Measurements from ENCODE around the gene TNP2.

Gene TNP2

DNA sequence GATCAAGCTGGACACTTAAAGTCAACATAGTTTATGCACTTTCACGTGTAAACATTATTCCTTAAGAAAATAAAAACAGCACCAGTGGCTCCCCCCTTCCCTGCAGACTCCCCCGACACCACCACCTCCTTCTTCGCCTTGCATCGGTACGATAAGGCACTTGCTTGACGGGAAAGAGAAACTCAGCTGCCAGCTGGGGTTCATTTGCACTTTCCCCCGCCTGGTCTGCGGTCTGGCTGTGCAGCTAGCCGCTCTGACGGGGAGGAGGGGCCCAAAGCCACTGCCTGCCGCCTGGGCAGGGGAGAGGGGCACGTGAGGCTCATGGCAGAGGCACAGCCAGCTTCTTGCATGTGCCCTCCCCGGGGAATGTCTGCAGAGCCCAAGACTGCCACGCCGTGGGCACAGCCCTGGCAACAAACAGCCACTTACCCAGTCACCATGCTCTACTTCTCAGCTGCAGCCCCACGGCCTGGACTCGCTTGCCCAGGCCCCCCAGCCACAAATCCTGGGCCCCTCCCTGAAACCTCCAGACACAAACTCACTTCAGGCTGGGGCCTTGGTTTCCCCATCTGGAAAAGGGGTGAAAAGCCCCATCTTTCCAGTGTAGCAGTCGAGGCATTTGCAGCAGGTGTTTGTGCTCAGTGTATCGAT, 28.5 kb upstream of the TNP2 start:
- Mint-ChIP-seq H3K4me1 (peaks cover 16% of the 10 kb centered on the region), H3K4me3 (peak overlapping the region in 2 of 3 experiments; percentile 24 to 33), H3K9me3 (no peaks in the 10 kb centered on the region), H3K36me3 (ENCODE audit: low read depth) (no peaks in the 10 kb centered on the region), H3K27ac (peak overlapping the region; percentile 89 to 94 (median 90)), H3K27me3 (ENCODE audit: low read depth) (peaks cover 4% of the 10 kb centered on the region)
- TF ChIP-seq, protein P1, sequence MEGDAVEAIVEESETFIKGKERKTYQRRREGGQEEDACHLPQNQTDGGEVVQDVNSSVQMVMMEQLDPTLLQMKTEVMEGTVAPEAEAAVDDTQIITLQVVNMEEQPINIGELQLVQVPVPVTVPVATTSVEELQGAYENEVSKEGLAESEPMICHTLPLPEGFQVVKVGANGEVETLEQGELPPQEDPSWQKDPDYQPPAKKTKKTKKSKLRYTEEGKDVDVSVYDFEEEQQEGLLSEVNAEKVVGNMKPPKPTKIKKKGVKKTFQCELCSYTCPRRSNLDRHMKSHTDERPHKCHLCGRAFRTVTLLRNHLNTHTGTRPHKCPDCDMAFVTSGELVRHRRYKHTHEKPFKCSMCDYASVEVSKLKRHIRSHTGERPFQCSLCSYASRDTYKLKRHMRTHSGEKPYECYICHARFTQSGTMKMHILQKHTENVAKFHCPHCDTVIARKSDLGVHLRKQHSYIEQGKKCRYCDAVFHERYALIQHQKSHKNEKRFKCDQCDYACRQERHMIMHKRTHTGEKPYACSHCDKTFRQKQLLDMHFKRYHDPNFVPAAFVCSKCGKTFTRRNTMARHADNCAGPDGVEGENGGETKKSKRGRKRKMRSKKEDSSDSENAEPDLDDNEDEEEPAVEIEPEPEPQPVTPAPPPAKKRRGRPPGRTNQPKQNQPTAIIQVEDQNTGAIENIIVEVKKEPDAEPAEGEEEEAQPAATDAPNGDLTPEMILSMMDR (IDR thresholded peaks at IDR 0.05; ENCODE audit: unreplicated experiment in 3 of 3), result no peak

DNA sequence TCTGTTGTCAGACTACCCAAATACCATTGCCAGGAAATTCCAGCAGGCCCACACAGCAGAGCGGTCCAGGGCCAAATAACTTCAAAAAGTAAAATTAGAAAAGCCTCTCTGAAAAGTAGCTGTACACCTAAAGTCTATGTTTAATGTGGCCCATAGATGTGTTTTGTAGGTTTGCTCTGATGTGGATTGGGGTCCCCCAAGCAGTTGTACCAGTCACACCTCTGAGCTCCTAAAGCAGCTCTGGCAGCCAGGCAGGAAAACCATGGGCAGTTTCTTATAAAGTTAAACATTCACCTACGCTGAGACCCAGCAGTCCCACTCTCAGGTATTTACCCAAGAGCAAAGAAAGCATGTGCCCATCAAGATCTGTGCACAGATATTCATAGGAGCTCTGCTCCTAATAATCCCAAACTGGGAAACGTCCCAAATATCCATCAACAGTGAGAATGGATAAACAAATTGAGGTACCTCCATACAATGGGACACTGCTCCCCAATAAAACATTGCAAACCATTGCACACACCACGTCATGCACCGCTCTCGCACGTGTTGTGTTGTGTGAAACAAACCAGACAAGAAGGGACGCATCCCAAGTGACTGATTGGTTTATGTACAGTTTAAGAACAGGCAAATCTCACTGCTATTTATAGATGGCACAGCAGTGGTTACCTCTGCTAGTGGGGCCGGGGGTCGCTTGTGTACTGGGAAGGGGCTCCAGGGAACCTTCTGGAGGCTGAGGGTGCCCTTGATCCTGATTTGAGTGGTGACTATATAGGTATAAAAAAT, 27.8 kb upstream of the TNP2 start:
- Mint-ChIP-seq H3K27me3 (ENCODE audit: low read depth) (peaks cover 4% of the 10 kb centered on the region), H3K36me3 (ENCODE audit: low read depth) (no peaks in the 10 kb centered on the region), H3K9me3 (no peaks in the 10 kb centered on the region), H3K27ac (peak overlapping the region; percentile 89 to 94 (median 90)), H3K4me3 (no peak overlapping the region), H3K4me1 (peaks cover 16% of the 10 kb centered on the region)
- TF ChIP-seq, protein P1 (IDR thresholded peaks at IDR 0.05; ENCODE audit: unreplicated experiment in 3 of 3), result no peak

DNA sequence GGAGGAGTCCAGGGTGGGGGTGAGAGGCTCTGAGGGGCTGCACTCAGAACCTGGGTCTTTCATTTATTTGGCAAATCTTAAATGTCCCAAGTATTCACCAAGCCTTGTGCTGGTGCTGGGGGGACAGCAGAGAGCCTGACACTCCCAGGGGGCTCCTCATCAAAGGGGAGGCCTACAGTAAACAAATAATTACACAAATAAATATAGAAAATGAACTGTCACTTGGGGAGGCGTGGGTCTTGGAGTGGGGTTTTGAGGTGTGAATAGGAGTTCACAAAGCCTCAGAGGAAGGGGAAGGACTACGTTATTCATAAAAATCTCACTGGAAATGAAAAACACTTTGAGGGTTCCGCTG, 27.2 kb upstream of the TNP2 start:
- Mint-ChIP-seq H3K4me3 (no peak overlapping the region), H3K27ac (peak overlapping the region; percentile 89 to 94 (median 90)), H3K36me3 (ENCODE audit: low read depth) (no peaks in the 10 kb centered on the region), H3K9me3 (no peaks in the 10 kb centered on the region), H3K4me1 (peaks cover 20% of the 10 kb centered on the region), H3K27me3 (ENCODE audit: low read depth) (peaks cover 4% of the 10 kb centered on the region)
- TF ChIP-seq, protein P1 (IDR thresholded peaks at IDR 0.05; ENCODE audit: unreplicated experiment in 3 of 3), result no peak

DNA sequence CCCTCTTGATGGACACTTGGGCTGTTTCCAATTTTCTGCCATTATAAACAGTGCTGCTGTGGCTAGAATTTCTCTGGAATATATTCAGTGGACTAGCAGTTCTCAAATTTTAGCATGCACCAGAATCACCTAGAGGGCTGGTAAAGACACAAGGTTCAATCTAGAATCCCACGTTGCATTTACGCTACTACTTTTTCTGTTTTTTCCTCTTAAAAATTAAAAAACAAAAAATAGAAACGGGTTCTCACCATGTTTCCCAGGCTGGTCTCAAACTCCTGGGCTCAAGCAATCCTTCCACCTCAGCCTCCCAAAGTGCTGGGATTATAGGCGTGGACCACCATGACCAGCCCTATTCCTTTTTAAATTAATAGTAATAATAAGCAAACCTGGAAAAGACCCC, 26.5 kb upstream of the TNP2 start:
- peak overlapping the region in 1 of 3 experiments; percentile 4 for H3K27ac Mint-ChIP-seq
- H3K36me3 Mint-ChIP-seq (ENCODE audit: low read depth), result no peaks in the 10 kb centered on the region
- H3K27me3 Mint-ChIP-seq (ENCODE audit: low read depth), result peaks cover 4% of the 10 kb centered on the region
- peaks cover 24% of the 10 kb centered on the region for H3K4me1 Mint-ChIP-seq
- TF ChIP-seq, protein P1 (IDR thresholded peaks at IDR 0.05; ENCODE audit: unreplicated experiment in 3 of 3), result no peak
- H3K4me3 Mint-ChIP-seq, result no peak overlapping the region
- H3K9me3 Mint-ChIP-seq, result no peaks in the 10 kb centered on the region

DNA sequence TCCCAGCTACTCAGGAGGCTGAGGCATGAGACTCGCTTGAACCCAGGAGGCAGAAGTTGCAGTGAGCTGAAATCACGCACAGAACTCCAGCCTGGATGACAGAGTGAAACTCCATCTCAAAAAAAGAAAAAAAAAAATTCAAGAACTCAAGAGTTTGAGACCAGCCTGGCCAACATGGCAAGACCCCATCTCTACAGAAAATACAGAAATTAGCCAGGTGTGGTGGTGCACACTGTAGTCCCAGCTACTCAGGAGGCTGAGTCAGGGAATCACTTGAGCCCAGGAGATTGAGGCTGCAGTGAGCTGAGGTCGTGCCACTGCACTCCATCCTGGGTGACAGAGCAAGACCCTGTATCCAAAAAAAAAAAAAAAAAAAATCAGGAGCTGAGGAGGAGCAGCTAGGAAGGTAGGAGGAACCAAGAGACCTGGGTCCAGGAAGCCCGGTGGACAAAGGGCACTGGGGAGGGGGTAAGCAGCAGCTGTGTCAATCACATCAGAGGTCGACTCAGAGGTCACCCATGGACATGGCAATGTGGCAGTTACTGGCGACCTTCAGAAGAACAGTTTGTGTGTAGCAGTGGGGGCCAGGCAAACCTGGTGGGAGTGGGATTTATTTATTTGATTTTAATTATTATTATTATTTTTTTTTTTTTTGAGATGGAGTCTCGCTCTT, 23.1 kb upstream of the TNP2 start:
- Mint-ChIP-seq H3K9me3 (peaks cover 4% of the 10 kb centered on the region), H3K4me1 (peaks cover 19% of the 10 kb centered on the region), H3K27ac (no peak overlapping the region), H3K36me3 (ENCODE audit: low read depth) (no peaks in the 10 kb centered on the region), H3K27me3 (ENCODE audit: low read depth) (peaks cover 9% of the 10 kb centered on the region), H3K4me3 (no peak overlapping the region)
- TF ChIP-seq, protein P1 (IDR thresholded peaks at IDR 0.05; ENCODE audit: unreplicated experiment in 3 of 3), result no peak
